Colon (tissue), 2 donors: Measurements from ENCODE around the gene PAPOLG.

ENCODE experiments used
- FAIRE-seq: peaks from 2 replicates; lab custom pipeline; 2012; peaks lifted over from hg19 to GRCh38; lab: Jason Lieb, UNC
- donor health status: control.
- donor health status: control.

The PAPOLG gene

GRCh38 chr2:60756097-60757087 is at the start of gene PAPOLG:
Gene PAPOLG, plus strand, starts transcription at chr2:60756268. Its CDS starts 211 bp downstream, at chr2:60756479.
- FAIRE-seq = no peak

GRCh38 chr2:60707750-60708371 is 48.2 kb upstream of the PAPOLG start:
- FAIRE-seq = no peak

- no peak for FAIRE-seq
These were observed 47.3 kb upstream of the PAPOLG start for GRCh38 chr2:60708630-60709320.

- FAIRE-seq = no peak
These were observed 45.4 kb upstream of the PAPOLG start for GRCh38 chr2:60710707-60711106.

GRCh38 chr2:60715561-60715960 is 40.5 kb upstream of the PAPOLG start:
- no peak for FAIRE-seq

- no peak for FAIRE-seq
These were observed 38.4 kb upstream of the PAPOLG start for GRCh38 chr2:60717691-60718090.

GRCh38 chr2:60719331-60719730 is 36.7 kb upstream of the PAPOLG start:
- no peak for FAIRE-seq

- no peak for FAIRE-seq
These were observed 30.6 kb upstream of the PAPOLG start for GRCh38 chr2:60725466-60725865.

GRCh38 chr2:60728855-60729254 is 27.2 kb upstream of the PAPOLG start:
- FAIRE-seq = no peak

- FAIRE-seq = no peak
These were observed 20.4 kb upstream of the PAPOLG start for GRCh38 chr2:60735496-60736250.

- no peak for FAIRE-seq
These were observed 17.4 kb upstream of the PAPOLG start for GRCh38 chr2:60738679-60739078.

- no peak for FAIRE-seq
These were observed 16.9 kb upstream of the PAPOLG start for GRCh38 chr2:60739156-60739555.

GRCh38 chr2:60741576-60741975 is 14.5 kb upstream of the PAPOLG start:
- no peak for FAIRE-seq

- no peak for FAIRE-seq
These were observed 13.6 kb upstream of the PAPOLG start for GRCh38 chr2:60742419-60742818.

GRCh38 chr2:60745330-60745729 is 10.7 kb upstream of the PAPOLG start:
- no peak for FAIRE-seq

- FAIRE-seq = no peak
These were observed 10.3 kb upstream of the PAPOLG start for GRCh38 chr2:60745761-60746160.

- no peak for FAIRE-seq
These were observed 9.8 kb upstream of the PAPOLG start for GRCh38 chr2:60746318-60746717.

GRCh38 chr2:60759654-60760053 is 3.6 kb downstream of the PAPOLG start:
- FAIRE-seq = no peak

- no peak for FAIRE-seq
These were observed 8.9 kb downstream of the PAPOLG start for GRCh38 chr2:60764736-60765534.

GRCh38 chr2:60766283-60766682 is 10.2 kb downstream of the PAPOLG start:
- no peak for FAIRE-seq

- FAIRE-seq = no peak
These were observed 15.4 kb downstream of the PAPOLG start for GRCh38 chr2:60771508-60771907.
